ENCODE data around the gene RND2. TPM values are rescaled to one million over a fixed set of nuclear protein-coding genes. Genes with fewer than 3 reads are reported as not detected.

The RND2 gene
- total and polyA plus RNA-seq, 2 of the 13 experiments (the other 11 are each of a cell fraction or from before 2014, with no cell fraction given), result 0.05 to 0.11 TPM

DNA sequence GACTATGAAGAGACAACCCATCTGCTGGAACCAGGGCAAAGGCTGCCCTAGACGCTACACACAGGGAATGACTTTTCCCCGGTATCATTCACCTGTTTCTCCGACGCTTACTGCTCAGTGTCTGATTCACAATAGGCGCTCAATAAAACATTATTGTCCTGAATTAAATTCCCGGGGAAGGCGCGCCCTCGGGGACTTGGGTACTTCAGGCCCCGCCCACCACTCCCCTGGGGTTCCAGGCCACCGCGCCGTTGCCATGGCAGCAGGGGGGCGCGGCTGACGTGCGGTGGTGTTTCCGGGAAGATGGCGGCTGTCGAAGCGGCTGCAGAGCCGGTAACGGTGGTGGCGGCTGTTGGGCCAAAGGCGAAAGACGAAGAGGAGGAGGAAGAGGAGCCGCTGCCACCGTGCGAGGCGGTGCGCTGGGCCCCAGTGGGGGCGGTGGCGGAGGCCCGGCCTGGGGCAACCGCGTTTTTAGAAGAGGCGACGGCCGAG lies 44.7 kb upstream of the RND2 start, which contains the start of gene RUNDC1 (continued):
- 0 out of 2 replicates have a peak, but pooled peaks have one; percentile 60 for TF ChIP-seq ZNF576 (CRISPR knock-in tag; IDR thresholded peaks at IDR 0.05)
- peak; percentile 97 for TF ChIP-seq YY1 (IDR thresholded peaks at IDR 0.05; ENCODE audit: insufficient read depth, insufficient replicate concordance, low read depth, low read length)
- TF ChIP-seq NAIF1 (CRISPR knock-in tag; IDR thresholded peaks at IDR 0.05; ENCODE audit: borderline replicate concordance), result no peak
- no peak for TF ChIP-seq CREB3 (CRISPR knock-in tag; IDR thresholded peaks at IDR 0.05)
- peak; percentile 65 for TF ChIP-seq KAT8 (CRISPR knock-in tag; IDR thresholded peaks at IDR 0.05)
- TF ChIP-seq, protein P1, sequence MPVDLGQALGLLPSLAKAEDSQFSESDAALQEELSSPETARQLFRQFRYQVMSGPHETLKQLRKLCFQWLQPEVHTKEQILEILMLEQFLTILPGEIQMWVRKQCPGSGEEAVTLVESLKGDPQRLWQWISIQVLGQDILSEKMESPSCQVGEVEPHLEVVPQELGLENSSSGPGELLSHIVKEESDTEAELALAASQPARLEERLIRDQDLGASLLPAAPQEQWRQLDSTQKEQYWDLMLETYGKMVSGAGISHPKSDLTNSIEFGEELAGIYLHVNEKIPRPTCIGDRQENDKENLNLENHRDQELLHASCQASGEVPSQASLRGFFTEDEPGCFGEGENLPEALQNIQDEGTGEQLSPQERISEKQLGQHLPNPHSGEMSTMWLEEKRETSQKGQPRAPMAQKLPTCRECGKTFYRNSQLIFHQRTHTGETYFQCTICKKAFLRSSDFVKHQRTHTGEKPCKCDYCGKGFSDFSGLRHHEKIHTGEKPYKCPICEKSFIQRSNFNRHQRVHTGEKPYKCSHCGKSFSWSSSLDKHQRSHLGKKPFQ (CRISPR knock-in tag; IDR thresholded peaks at IDR 0.05; ENCODE audit: insufficient replicate concordance), result no peak
- TF ChIP-seq SRSF9 (IDR thresholded peaks at IDR 0.05; ENCODE audit: borderline replicate concordance, insufficient read depth, low read depth, low read length, poor library complexity, severe bottlenecking), result no peak
- TF ChIP-seq ZNF138 (CRISPR knock-in tag; IDR thresholded peaks at IDR 0.05; ENCODE audit: low read depth), result no peak; the same call in 1 of the 2 replicates
- TF ChIP-seq ZNF329 (CRISPR knock-in tag; IDR thresholded peaks at IDR 0.05; ENCODE audit: low read depth), result no peak
- TF ChIP-seq, protein P2, sequence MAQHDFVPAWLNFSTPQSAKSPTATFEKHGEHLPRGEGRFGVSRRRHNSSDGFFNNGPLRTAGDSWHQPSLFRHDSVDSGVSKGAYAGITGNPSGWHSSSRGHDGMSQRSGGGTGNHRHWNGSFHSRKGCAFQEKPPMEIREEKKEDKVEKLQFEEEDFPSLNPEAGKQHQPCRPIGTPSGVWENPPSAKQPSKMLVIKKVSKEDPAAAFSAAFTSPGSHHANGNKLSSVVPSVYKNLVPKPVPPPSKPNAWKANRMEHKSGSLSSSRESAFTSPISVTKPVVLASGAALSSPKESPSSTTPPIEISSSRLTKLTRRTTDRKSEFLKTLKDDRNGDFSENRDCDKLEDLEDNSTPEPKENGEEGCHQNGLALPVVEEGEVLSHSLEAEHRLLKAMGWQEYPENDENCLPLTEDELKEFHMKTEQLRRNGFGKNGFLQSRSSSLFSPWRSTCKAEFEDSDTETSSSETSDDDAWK (CRISPR knock-in tag; IDR thresholded peaks at IDR 0.05), result no peak
- TF ChIP-seq, protein P3, sequence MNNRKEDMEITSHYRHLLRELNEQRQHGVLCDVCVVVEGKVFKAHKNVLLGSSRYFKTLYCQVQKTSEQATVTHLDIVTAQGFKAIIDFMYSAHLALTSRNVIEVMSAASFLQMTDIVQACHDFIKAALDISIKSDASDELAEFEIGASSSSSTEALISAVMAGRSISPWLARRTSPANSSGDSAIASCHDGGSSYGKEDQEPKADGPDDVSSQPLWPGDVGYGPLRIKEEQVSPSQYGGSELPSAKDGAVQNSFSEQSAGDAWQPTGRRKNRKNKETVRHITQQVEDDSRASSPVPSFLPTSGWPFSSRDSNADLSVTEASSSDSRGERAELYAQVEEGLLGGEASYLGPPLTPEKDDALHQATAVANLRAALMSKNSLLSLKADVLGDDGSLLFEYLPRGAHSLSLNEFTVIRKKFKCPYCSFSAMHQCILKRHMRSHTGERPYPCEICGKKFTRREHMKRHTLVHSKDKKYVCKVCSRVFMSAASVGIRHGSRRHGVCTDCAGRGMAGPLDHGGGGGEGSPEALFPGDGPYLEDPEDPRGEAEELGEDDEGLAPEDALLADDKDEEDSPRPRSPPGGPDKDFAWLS (CRISPR knock-in tag; IDR thresholded peaks at IDR 0.05; ENCODE audit: borderline replicate concordance), result peak; percentile 78
- TF ChIP-seq CSRNP1 (CRISPR knock-in tag; IDR thresholded peaks at IDR 0.05), result no peak
- TF ChIP-seq ARNT2 (CRISPR knock-in tag; IDR thresholded peaks at IDR 0.05; ENCODE audit: low read depth), result no peak
- no peak for TF ChIP-seq HNRNPLL (IDR thresholded peaks at IDR 0.05; ENCODE audit: low read depth, low read length, poor library complexity, severe bottlenecking)
- 0 out of 2 replicates have a peak, but pooled peaks have one; percentile 10 for TF ChIP-seq DR1 (CRISPR knock-in tag; IDR thresholded peaks at IDR 0.05)
- no peak for TF ChIP-seq ZNF224 (CRISPR knock-in tag; IDR thresholded peaks at IDR 0.05)
- TF ChIP-seq ZSCAN22 (CRISPR knock-in tag; IDR thresholded peaks at IDR 0.05), result no peak
- peak; percentile 96 for TF ChIP-seq RFX1 (IDR thresholded peaks at IDR 0.05)
- no peak for TF ChIP-seq ZNF773 (CRISPR knock-in tag; IDR thresholded peaks at IDR 0.05; ENCODE audit: borderline replicate concordance)
- no peak; the same call in 1 of the 2 replicates for TF ChIP-seq LBX2 (CRISPR knock-in tag; IDR thresholded peaks at IDR 0.05; ENCODE audit: borderline replicate concordance)

All from HepG2 (cell line).